Measurements from ENCODE around the gene RAPGEF3.
A peak's percentile ranks its signal among the peaks of the same experiment; 100 is the strongest.

RAPGEF3 gene

GRCh38 chr12:47763481-47764346 lies 5.0 kb upstream of the RAPGEF3 start:
- Histone ChIP-seq H3K36me3 (ENCODE audit: control insufficient read depth, insufficient read depth, low read length) (no peaks in the 10 kb centered on the region), H3K4me2 (ENCODE audit: low read length) (no peak overlapping the region), H3K4me3 (ENCODE audit: low read depth, low read length) (no peak overlapping the region), H3K9me3 (ENCODE audit: control insufficient read depth, low read length) (no peaks in the 10 kb centered on the region), H3K4me1 (peaks cover 41% of the 10 kb centered on the region), H3K27me3 (ENCODE audit: control insufficient read depth, insufficient read depth, low read length) (no peaks in the 10 kb centered on the region), H3K79me2 (peaks cover 4% of the 10 kb centered on the region), H2AFZ (peak overlapping the region; percentile 6), H3K27ac (peak overlapping the region; percentile 86), H3K9ac (no peak overlapping the region)
- no peak for TF ChIP-seq CTCF (IDR thresholded peaks at IDR 0.05)

- Histone ChIP-seq H2AFZ (peak overlapping the region; percentile 6), H3K27ac (peak overlapping the region; percentile 86), H3K27me3 (ENCODE audit: control insufficient read depth, insufficient read depth, low read length) (no peaks in the 10 kb centered on the region), H3K9me3 (ENCODE audit: control insufficient read depth, low read length) (no peaks in the 10 kb centered on the region), H3K4me1 (peaks cover 40% of the 10 kb centered on the region), H3K4me2 (ENCODE audit: low read length) (peak overlapping the region; percentile 50), H3K36me3 (ENCODE audit: control insufficient read depth, insufficient read depth, low read length) (no peaks in the 10 kb centered on the region), H3K9ac (no peak overlapping the region), H3K79me2 (peaks cover 6% of the 10 kb centered on the region), H3K4me3 (ENCODE audit: low read depth, low read length) (no peak overlapping the region)
- TF ChIP-seq CTCF (IDR thresholded peaks at IDR 0.05) = no peak
These were observed 4.3 kb upstream of the RAPGEF3 start for GRCh38 chr12:47762850-47763465.

GRCh38 chr12:47758584-47758833 lies 171 bp downstream of the RAPGEF3 start:
- Histone ChIP-seq H3K9ac (peak overlapping the region; percentile 78), H3K27me3 (ENCODE audit: control insufficient read depth, insufficient read depth, low read length) (no peaks in the 10 kb centered on the region), H3K79me2 (peaks cover 32% of the 10 kb centered on the region), H2AFZ (peak overlapping the region; percentile 91), H3K9me3 (ENCODE audit: control insufficient read depth, low read length) (no peaks in the 10 kb centered on the region), H3K36me3 (ENCODE audit: control insufficient read depth, insufficient read depth, low read length) (no peaks in the 10 kb centered on the region), H3K27ac (peak overlapping the region; percentile 94), H3K4me3 (ENCODE audit: low read depth, low read length) (peak overlapping the region; percentile 68), H3K4me2 (ENCODE audit: low read length) (peak overlapping the region; percentile 87), H3K4me1 (peaks cover 68% of the 10 kb centered on the region)
- TF ChIP-seq CTCF (IDR thresholded peaks at IDR 0.05) = no peak

- peak overlapping the region; percentile 87 for H3K4me2 ChIP-seq (ENCODE audit: low read length)
- no peaks in the 10 kb centered on the region for H3K9me3 ChIP-seq (ENCODE audit: control insufficient read depth, low read length)
- no peaks in the 10 kb centered on the region for H3K27me3 ChIP-seq (ENCODE audit: control insufficient read depth, insufficient read depth, low read length)
- H3K79me2 ChIP-seq = peaks cover 32% of the 10 kb centered on the region
- no peak for TF ChIP-seq CTCF (IDR thresholded peaks at IDR 0.05)
- peak overlapping the region; percentile 94 for H3K27ac ChIP-seq
- H2AFZ ChIP-seq = peak overlapping the region; percentile 91
- H3K36me3 ChIP-seq (ENCODE audit: control insufficient read depth, insufficient read depth, low read length) = no peaks in the 10 kb centered on the region
- peak overlapping the region; percentile 78 for H3K9ac ChIP-seq
- peak overlapping the region; percentile 68 for H3K4me3 ChIP-seq (ENCODE audit: low read depth, low read length)
- peaks cover 66% of the 10 kb centered on the region for H3K4me1 ChIP-seq
These were observed 668 bp downstream of the RAPGEF3 start for GRCh38 chr12:47757840-47758583.

Data from parathyroid adenoma (tissue), 2 donors.